SK-N-MC (cell line): ENCODE measurements around the gene NDUFAF8.

ENCODE experiments used
- DNase-seq: peaks from one replicate; pipeline ENCODE4 v3.0.0-alpha.2; 2011; ENCODE audit warnings: low read depth, low spot score
- H3K27ac ChIP-seq: fragments of 200-600 bp; sonication (generic); 2 replicates; pipeline ENCODE4 v1.5.1; 2016; ENCODE audit warnings: mixed run types
- H3K36me3 ChIP-seq: fragments of 200-600 bp; sonication (generic); 2 replicates; pipeline ENCODE4 v1.6.1; 2017; ENCODE audit warnings: antibody characterized with exemption, low read length, mixed read lengths; ENCODE audit not compliant: insufficient read depth
- H3K4me3 ChIP-seq: fragments of 200-600 bp; sonication (generic); 2 replicates; pipeline ENCODE4 v1.5.1; 2016
- H3K9ac ChIP-seq: fragments of 200-600 bp; sonication (generic); 2 replicates; pipeline ENCODE4 v1.8.0; 2017; ENCODE audit warnings: mixed run types, mixed read lengths; ENCODE audit not compliant: insufficient read length
- H3K9me3 ChIP-seq: fragments of 200-600 bp; sonication (generic); 2 replicates; pipeline ENCODE4 v1.6.1; 2017; ENCODE audit warnings: low read depth, mild to moderate bottlenecking, antibody characterized with exemption, low read length, moderate library complexity, mixed read lengths
- EZH2 ChIP-seq: fragments of 200-600 bp; sonication (generic); IDR thresholded peaks from one replicate; pipeline ENCODE4 v1.6.1; 2017; ENCODE audit warnings: antibody characterized with exemption
- FOXP2 ChIP-seq: optimal IDR thresholded peaks from 2 replicates; pipeline ENCODE3; 2011; ENCODE audit warnings: mild to moderate bottlenecking, moderate library complexity; ENCODE audit not compliant: insufficient read depth; ENCODE audit errors: extremely low read length, control extremely low read depth
- POLR2AphosphoS5 ChIP-seq: IDR thresholded peaks from 2 replicates; pipeline ENCODE4 v1.6.1; 2012; ENCODE audit warnings: mild to moderate bottlenecking, low read depth, low read length, borderline replicate concordance

The NDUFAF8 gene

DNA sequence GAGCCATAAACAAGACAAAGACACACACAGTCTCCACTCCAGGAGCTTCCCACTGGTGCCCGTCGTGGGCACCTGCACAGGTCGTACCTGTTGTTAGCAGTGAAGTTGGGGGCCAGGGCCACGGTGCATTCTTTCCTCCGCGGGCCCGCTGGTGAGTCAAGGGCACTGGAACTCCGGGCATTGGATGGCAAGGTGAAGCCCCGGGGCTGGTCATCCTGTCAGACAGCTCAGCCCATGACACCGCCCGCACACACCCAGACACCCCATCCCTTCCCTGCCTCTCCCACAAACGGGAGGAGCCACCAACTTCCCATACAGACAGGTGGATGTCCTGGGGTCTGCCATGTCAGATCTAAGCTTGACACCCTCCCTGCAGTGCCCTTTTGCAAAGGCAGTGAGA lies 32.5 kb upstream of the NDUFAF8 start:
- H3K9me3 ChIP-seq = no peaks in the 10 kb centered on the region
- no peak overlapping the region for H3K9ac ChIP-seq
- TF ChIP-seq POLR2AphosphoS5 = no peak
- TF ChIP-seq EZH2 = no peak
- no peak for TF ChIP-seq FOXP2
- DNase-seq = no peak
- peak overlapping the region; percentile 79; the same call in 1 of the 2 replicates for H3K27ac ChIP-seq
- H3K4me3 ChIP-seq = 0 out of 2 replicates have a peak overlapping the region, but pooled peaks have one; percentile 28
- H3K36me3 ChIP-seq = no peaks in the 10 kb centered on the region

DNA sequence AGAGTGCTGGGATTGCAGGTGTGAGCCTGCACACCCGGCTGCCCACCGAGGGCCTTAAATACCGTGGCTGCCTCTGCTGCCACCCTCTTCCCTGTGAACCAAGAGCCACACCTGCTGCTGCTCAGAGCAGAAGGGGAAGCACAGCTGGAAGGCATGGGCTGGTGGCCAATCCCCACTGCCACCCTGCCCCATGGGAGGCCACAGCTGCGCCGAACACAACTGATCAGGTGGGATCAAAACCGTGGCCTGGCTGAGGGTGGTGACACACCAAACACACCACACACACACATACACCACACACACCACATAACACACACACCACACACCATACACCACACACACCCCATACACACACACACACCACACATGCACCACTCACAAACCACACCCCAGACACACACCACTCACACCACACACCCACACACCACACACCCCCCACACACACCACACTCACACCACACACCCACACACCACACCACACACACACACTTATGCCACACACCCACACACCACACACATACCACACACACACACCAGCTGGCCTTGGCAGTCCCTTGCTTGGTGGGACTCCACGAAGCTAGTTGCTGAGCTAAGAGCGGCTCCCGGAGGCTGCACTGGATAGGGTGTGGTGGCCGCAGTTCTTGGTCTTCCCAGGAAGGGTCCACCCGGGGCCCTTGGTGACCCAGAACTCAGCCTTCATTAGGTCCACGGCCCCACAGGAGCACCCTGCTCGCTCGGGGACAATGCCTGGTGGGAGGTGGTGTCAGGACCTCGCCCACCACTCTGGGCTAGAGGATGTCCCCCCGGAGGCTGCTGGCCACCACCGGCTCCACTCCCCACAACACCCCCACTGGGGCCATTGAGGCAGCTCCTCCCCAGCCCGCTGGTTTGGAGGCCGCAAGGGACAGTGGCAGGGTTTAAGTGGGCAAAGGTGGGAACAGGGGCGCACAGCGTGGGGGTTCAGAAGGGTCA lies 31.2 kb upstream of the NDUFAF8 start:
- DNase-seq = no peak
- H3K9ac ChIP-seq = no peak overlapping the region
- no peaks in the 10 kb centered on the region for H3K36me3 ChIP-seq
- peak overlapping the region; percentile 63 for H3K27ac ChIP-seq
- no peaks in the 10 kb centered on the region for H3K9me3 ChIP-seq
- TF ChIP-seq POLR2AphosphoS5 (no peak), EZH2 (no peak), FOXP2 (no peak)
- H3K4me3 ChIP-seq = no peak overlapping the region

DNA sequence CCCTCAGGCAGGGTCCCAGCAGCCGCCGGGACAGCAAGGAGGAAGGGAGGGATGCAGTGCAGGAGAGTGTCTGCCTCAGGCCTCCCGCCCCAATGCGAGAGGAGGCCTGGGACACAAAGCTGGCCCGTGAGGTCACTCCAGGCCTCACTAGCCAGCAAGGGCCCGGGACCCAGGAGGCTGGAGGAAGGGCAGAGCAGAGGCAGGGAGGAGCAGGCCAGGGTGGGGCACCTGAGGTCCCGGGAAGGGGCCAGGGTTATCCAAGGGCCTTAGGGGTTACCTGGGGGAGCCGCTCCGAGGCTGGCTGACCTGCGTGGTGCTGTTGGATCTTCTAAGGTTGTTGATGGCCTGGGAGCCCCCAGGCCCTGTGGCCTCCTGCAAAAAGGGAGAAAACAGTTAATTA lies 30.5 kb upstream of the NDUFAF8 start:
- Histone ChIP-seq H3K9ac (no peak overlapping the region), H3K9me3 (no peaks in the 10 kb centered on the region), H3K4me3 (no peak overlapping the region), H3K36me3 (no peaks in the 10 kb centered on the region), H3K27ac (no peak overlapping the region)
- TF ChIP-seq EZH2 (no peak), POLR2AphosphoS5 (no peak), FOXP2 (no peak)
- DNase-seq = no peak

DNA sequence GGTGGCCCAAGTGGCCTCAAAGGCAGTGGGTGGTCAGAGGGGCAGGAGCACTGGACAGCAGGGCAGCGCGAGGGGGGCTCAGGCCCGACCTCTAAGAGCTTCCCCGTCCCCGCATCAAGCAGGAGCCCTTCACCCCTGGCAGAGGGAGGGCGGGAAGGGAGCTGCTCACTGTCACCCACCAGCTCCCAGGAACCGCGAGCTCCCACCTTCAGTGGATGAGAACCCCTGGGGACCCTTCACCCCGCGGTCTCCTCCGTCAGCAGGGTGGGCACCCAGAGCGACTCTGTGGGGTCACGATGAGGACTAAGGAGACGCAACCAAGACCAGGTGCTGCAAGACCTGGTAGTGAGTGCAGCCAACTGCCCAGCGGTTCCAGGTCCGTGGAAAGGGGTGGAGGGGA lies 30.0 kb upstream of the NDUFAF8 start:
- H3K4me3 ChIP-seq = no peak overlapping the region
- H3K9me3 ChIP-seq = no peaks in the 10 kb centered on the region
- no peak for DNase-seq
- no peak overlapping the region for H3K27ac ChIP-seq
- no peak for TF ChIP-seq FOXP2
- no peak for TF ChIP-seq POLR2AphosphoS5
- no peak for TF ChIP-seq EZH2
- H3K9ac ChIP-seq = no peak overlapping the region
- no peaks in the 10 kb centered on the region for H3K36me3 ChIP-seq

DNA sequence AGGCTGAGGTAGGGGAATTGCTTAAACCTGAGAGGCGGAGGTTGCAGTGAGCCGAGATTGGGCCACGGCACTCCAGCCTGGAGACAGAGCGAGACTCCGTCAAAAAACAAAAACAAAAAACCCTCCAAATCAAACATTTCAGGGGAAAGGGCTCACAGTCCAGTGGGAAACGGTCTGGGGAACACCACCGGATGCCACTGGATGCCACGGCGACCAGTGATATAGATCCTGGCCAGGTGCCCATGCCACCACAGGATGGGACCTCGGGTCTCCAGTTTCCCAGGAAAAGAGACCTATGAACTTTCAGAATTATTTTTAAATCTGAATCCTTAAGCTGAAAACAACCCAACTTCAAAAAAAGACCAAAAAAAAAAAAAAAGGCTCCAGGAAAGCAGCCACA lies 28.7 kb upstream of the NDUFAF8 start:
- no peaks in the 10 kb centered on the region for H3K9me3 ChIP-seq
- H3K36me3 ChIP-seq = no peaks in the 10 kb centered on the region
- TF ChIP-seq FOXP2 = no peak
- no peak for TF ChIP-seq POLR2AphosphoS5
- TF ChIP-seq EZH2 = no peak
- H3K4me3 ChIP-seq = no peak overlapping the region
- no peak overlapping the region for H3K27ac ChIP-seq
- no peak for DNase-seq
- no peak overlapping the region for H3K9ac ChIP-seq

DNA sequence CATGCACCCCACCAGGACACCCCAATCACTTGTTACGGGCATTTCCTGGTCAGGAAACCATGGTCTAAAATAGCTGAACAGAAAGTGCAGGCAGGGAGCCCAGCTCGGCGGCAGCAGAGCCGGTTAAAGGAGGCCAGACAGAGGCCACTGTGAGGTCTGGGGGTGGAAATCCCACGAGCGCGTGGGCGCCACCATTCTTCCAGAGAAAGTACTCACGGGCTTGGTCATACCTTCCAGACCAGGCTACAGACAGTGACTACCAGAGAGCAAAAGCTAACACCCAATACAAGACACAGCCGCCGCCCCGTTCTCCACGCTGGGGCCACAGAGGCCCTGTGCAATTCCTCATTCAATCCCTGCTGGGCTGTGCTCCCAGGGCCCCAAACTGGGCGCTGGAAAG lies 28.2 kb upstream of the NDUFAF8 start:
- no peak for DNase-seq
- no peak for TF ChIP-seq EZH2
- no peak for TF ChIP-seq FOXP2
- TF ChIP-seq POLR2AphosphoS5 = no peak
- H3K9ac ChIP-seq = no peak overlapping the region

DNA sequence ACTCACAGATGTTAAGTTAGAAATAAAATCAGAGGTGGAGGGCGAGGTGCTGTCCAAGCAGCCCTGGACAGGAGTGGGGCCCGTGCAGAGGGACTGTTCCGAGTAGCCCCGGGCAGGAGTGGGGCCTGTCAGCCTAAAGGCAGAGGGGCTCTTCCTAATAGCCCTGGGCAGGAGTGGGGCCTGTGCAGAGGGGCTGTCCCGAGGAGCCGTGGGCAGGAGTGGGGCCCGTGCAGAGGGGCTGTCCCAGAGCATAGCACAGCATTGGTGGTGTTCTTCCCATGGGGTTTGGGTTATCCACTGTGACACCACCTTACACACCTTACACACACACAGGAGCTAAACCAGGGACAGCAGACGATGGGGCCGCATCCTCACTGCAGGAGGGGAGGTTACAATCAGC lies 26.8 kb upstream of the NDUFAF8 start:
- no peaks in the 10 kb centered on the region; the same call in 1 of the 2 replicates for H3K36me3 ChIP-seq

More for the DNA sequence above, 28.2 kb upstream of the NDUFAF8 start:
- Histone ChIP-seq H3K27ac (no peak overlapping the region), H3K36me3 (no peaks in the 10 kb centered on the region), H3K4me3 (no peak overlapping the region), H3K9me3 (no peaks in the 10 kb centered on the region)

DNA sequence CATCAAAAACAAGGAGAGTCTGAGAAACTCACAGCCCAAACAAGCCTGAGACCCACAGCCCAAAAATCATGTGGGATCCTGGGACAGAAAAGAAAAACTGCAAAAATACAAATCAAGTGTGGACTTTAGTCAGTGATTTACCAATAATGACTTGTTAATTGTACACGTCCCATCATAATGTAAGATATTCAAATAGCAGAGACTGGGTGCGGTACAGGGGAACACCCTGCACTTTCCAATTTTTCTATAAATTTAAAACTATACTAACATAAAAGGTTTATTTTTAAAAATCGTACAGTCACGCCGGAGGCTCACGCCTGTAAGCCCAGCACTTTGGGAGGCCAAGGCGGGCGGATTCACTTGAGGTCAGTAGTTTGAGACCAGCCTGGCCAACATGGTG lies 25.1 kb upstream of the NDUFAF8 start:
- Histone ChIP-seq H3K27ac (no peak overlapping the region), H3K9ac (no peak overlapping the region), H3K9me3 (no peaks in the 10 kb centered on the region), H3K4me3 (no peak overlapping the region), H3K36me3 (no peaks in the 10 kb centered on the region; the same call in 1 of the 2 replicates)
- no peak for DNase-seq
- TF ChIP-seq POLR2AphosphoS5 (no peak), FOXP2 (no peak), EZH2 (no peak)

More for the DNA sequence above, 26.8 kb upstream of the NDUFAF8 start:
- H3K9ac ChIP-seq = no peak overlapping the region
- no peak for DNase-seq
- no peak overlapping the region for H3K27ac ChIP-seq
- TF ChIP-seq EZH2 (no peak), POLR2AphosphoS5 (no peak), FOXP2 (no peak)
- no peaks in the 10 kb centered on the region for H3K9me3 ChIP-seq
- H3K4me3 ChIP-seq = no peak overlapping the region

DNA sequence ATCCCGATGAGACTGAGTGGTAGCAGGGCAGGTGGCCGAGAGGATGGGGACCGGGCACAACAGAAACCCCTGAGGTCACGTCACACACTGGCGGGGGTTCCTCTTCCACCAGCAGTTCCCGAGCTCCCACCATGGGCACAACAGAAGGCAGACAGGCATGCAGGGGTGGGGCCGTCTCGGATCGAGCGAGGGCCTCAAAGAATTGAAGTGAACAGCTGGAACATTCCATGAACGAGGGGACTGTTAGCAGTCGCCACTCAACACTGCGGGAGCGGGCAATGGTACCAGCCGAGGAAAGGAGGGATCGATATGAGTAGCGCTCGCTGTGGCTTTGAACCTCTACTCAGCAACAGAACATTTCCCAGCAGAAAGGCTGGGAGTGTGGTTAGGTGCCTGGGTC lies 21.6 kb upstream of the NDUFAF8 start:
- H3K4me3 ChIP-seq = no peak overlapping the region
- no peak for TF ChIP-seq POLR2AphosphoS5
- TF ChIP-seq EZH2 = no peak
- TF ChIP-seq FOXP2 = no peak
- H3K9ac ChIP-seq = no peak overlapping the region
- no peak for DNase-seq
- no peaks in the 10 kb centered on the region; the same call in 1 of the 2 replicates for H3K36me3 ChIP-seq
- H3K27ac ChIP-seq = no peak overlapping the region
- no peaks in the 10 kb centered on the region for H3K9me3 ChIP-seq

DNA sequence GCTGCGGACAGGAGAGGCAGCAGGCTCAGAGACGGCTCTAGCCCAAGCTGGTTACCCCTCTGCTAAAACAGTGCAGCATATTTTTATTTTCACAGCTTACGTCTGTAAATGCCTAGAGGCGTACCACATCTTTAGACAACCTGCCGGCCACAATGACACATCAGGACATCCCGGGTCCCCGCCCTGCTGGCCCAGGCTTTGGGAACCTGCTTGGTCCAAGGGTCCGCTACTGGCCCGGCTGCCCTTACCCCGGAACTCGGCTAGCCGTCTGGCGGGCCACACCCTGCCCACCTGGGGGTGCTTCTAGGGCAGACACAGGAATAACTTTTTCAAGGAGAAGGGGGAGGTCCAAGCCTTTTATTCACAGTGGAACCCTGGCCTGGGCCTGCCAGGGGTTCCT lies 20.7 kb upstream of the NDUFAF8 start:
- DNase-seq = no peak
- H3K9ac ChIP-seq = no peak overlapping the region
- TF ChIP-seq POLR2AphosphoS5 = no peak
- TF ChIP-seq FOXP2 = no peak
- TF ChIP-seq EZH2 = no peak
- H3K9me3 ChIP-seq = no peaks in the 10 kb centered on the region
- no peak overlapping the region for H3K4me3 ChIP-seq
- no peaks in the 10 kb centered on the region; the same call in 1 of the 2 replicates for H3K36me3 ChIP-seq
- no peak overlapping the region for H3K27ac ChIP-seq
